Glomerular visceral epithelial cell (primary cell): Measurements from ENCODE around the gene PPM1K.
A peak's percentile ranks its signal among the peaks of the same experiment; 100 is the strongest.

Source experiments
- DNase-seq: peaks from one replicate; pipeline ENCODE4 v3.0.0-alpha.2; 2016; ENCODE audit errors: extremely low spot score

PPM1K gene

GRCh38 chr4:88217169-88217568 lies 67.2 kb downstream of the PPM1K start:
- DNase-seq = no peak

DNA sequence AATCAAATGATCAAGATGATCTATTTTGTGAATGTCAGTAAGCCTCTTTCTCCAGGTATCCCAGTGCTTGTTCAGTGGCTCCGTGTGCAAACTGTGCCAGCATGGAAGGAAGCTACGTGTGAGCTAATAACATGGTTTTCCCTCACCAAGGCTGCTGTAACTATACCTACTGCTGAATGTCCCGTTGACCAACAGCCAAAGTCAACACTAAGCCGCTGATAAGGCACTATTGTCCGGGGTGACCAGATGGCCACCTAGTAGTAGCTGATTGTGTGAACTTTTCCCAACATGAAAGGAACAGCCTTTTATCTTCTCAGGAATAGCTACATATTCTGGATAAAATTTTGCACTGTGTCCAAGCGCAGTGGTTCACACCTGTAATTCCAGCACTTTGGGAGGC lies 68.0 kb downstream of the PPM1K start:
- DNase-seq = no peak

GRCh38 chr4:88215351-88215750 lies 69.0 kb downstream of the PPM1K start:
- no peak for DNase-seq

GRCh38 chr4:88212253-88212561 lies 72.2 kb downstream of the PPM1K start:
- no peak for DNase-seq

DNA sequence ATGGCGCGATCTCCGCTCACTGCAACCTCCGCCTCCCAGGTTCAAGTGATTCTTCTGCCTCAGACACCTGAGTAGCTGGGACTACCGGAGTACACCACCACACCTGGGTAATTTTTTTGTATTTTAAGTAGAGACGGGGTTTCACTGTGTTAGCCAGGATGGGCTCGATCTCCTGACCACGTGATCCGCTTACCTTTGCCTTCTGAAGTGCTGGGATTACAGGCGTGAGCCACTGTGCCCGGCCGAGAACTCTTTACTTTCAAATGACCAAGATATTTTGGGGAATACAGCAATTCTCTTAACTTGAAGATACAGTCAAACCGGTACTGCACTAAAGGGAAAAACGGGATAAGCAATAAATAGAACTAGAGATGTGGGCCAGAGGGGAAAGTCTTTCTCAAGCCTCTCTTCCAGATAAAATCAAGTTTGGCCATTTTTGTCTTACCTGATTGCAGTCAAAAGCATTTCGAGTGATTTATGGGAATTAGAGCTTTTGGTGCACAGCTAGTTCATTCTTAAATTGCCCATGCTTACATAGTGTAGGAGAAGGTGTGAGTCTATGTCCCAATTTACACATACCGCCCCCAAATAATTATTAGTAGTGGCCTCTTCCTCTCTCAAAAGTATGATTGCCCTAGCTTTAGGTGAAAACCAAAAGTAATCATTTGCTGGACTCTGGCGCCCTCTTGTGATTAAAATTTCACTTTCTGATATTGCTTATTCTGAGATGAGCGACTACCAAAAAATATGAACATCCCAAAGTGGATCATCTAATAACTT lies 72.7 kb downstream of the PPM1K start:
- peak; percentile 60 for DNase-seq

DNA sequence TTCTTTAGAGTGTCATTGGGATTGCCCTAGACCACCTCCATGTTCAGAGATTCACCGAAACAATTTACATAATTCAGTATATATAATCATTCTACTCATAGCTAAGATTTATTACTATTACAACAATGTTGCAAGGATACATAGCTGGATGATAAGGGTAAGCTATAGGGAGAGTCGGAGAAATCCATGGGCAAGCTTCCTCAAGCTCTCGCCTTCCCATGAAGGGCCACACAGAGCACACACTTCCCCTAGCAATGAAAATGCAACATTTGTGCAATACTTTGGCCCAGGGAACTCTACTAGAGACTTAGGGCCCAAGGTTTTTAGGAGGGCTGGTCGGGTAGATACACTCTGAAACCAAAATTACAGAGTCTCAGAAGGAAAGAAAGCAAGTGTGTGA lies 76.2 kb downstream of the PPM1K start:
- no peak for DNase-seq
